Breast epithelium (tissue), 3 donors: ENCODE data around the gene GPRASP3.

Experiments
- POLR2A ChIP-seq: fragments of 450-650 bp; IDR thresholded peaks from one replicate; pipeline ENCODE4 v1.6.1; 2016; ENCODE audit warnings: antibody characterized with exemption, mild to moderate bottlenecking, moderate library complexity
- TF ChIP-seq, protein P1 (sequence below), 3 donors: fragments of 450-650 bp; IDR thresholded peaks; one replicate each; pipeline ENCODE4 v1.5.1; 2016 to 2017; ENCODE audit warnings: antibody characterized with exemption in 3 of 3, mild to moderate bottlenecking in 3 of 3, moderate library complexity in 3 of 3

DNA sequence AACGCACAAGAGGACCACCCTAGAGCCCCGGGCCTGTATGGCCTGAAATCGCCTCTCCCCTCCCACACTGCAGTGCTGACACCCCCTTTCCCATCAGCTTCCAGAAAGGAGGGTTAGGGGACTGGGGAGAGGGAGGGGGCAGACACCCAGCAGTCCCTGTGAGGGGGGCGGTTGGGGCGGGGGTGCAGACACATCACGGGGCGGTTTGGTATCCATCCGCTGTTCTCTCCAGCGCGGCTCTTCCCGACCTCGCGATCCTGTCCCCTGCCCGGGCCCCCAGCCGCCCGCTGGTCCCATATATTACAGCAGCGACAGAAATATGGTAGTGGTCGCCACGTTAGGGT, 8.7 kb upstream of the GPRASP3 start:
- no peak for TF ChIP-seq POLR2A
- TF ChIP-seq, protein P1, sequence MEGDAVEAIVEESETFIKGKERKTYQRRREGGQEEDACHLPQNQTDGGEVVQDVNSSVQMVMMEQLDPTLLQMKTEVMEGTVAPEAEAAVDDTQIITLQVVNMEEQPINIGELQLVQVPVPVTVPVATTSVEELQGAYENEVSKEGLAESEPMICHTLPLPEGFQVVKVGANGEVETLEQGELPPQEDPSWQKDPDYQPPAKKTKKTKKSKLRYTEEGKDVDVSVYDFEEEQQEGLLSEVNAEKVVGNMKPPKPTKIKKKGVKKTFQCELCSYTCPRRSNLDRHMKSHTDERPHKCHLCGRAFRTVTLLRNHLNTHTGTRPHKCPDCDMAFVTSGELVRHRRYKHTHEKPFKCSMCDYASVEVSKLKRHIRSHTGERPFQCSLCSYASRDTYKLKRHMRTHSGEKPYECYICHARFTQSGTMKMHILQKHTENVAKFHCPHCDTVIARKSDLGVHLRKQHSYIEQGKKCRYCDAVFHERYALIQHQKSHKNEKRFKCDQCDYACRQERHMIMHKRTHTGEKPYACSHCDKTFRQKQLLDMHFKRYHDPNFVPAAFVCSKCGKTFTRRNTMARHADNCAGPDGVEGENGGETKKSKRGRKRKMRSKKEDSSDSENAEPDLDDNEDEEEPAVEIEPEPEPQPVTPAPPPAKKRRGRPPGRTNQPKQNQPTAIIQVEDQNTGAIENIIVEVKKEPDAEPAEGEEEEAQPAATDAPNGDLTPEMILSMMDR (IDR thresholded peaks at IDR 0.05): no peak
